ENCODE results near the gene TSTD2.

- TF ChIP-seq POLR2A (IDR thresholded peaks at IDR 0.05; ENCODE audit: low read depth, low read length) (no peak), POLR2AphosphoS5 (IDR thresholded peaks at IDR 0.05; ENCODE audit: low read depth, low read length) (no peak), TAF1 (IDR thresholded peaks at IDR 0.05; ENCODE audit: borderline replicate concordance, low read depth, low read length) (no peak)
Measured at GRCh38 chr9:97550386-97550785, 82.8 kb downstream of the TSTD2 start.
